GM21717 (cell line): ENCODE measurements around the gene CCDC107.
A peak's percentile ranks its signal among the peaks of the same experiment; 100 is the strongest.

Experiments
- ATAC-seq: cut with Tn5 transposase; IDR thresholded peaks from one replicate; pipeline ENCODE4 v1.9.1; 2021; ENCODE audit warnings: mild to moderate bottlenecking, moderate library complexity; ENCODE audit not compliant: unreplicated experiment

The CCDC107 gene

DNA sequence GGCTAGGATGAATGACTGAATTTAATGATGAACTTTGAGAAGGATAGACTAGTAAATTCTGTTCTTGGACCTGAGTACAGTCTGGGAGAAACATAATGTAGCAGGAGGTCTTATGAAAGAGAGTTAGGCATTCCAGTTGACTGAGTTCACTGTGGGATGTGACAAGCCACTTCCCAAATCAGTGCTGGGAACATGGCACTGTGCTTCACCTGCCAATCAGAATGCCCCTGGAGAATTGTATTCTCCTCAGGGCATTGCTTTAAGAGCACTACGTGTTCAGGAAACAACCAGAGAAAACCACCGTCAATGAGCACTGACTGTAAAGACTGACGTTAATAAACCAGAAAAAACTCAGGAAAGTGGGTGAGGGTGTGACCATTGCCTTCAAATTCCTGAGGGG is 1.2 kb downstream of the CCDC107 start:
- ATAC-seq = no peak

DNA sequence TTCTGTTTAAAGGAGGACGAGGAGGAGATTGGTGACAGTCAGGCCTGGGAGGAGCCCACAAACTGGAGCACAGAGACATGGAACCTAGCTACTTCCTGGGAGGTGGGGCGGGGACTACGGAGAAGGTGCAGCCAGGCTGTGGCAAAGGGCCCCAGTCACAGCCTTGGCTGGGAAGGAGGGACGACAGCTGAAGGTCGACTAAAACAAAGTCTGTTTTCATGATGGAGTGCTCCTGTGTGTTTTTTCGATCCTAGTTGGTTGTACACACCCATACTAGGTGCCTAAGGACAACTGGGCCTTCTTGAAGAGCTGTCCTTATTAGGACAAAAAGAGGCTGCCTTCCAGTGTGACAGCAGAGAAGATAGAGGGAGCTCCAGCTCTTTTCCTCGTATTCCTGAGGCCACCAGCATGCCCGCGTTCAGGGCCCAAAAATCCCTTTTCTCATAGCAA is 2.9 kb downstream of the CCDC107 start:
- ATAC-seq = no peak

GRCh38 chr9:35661756-35662350 is 3.8 kb downstream of the CCDC107 start:
- ATAC-seq = no peak

GRCh38 chr9:35662437-35662836 is 4.3 kb downstream of the CCDC107 start:
- ATAC-seq = no peak

GRCh38 chr9:35664531-35665470 is 6.7 kb downstream of the CCDC107 start, which contains the start of gene ARHGEF39:
TSS of gene ARHGEF39 (minus strand) at chr9:35665195. CDS start at chr9:35665169, 26 bp downstream.
- peak; percentile 68 for ATAC-seq

- ATAC-seq = no peak
These were observed 7.4 kb downstream of the CCDC107 start for GRCh38 chr9:35665471-35665818.

DNA sequence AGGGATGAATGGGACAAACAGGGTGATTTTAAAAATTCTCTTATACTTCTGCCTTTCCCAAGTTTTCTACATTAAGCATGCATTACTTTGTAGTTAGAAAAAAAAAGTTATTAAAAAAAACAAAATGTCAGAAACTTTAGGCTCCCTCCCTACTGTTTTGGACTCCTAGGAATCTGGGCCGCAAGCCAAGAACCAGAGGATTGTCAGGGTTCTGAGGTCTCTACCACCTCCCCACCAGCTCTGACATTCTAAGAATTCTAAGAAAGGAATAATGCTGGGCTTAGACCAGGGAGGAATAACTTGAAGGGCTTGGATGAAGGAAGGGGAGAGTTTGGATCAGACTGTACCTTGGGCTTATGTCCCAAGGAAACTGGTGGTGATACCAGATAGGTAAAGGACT is 8.0 kb downstream of the CCDC107 start:
- no peak for ATAC-seq

GRCh38 chr9:35666549-35666948 is 8.5 kb downstream of the CCDC107 start:
- no peak for ATAC-seq

DNA sequence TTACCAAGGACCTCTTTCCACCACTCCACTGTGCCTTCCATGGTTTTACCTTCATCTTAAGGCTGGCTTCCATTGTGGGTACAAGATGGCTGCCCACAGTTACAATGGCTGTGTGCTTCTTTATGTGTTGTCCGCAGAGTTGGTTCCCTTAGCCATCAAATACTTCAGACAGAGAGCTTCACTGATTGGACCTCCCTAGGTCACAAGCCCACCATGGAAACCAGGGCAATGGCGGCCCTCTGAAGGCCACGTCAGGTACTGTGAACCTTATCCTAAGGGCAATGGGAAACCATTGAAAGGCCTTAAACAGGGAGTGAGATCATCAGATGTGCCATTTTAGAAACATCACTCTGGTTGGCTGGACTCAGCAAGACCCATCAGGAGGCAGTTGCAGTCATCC is 9.8 kb downstream of the CCDC107 start:
- ATAC-seq = no peak

- ATAC-seq = no peak
These were observed 11.4 kb downstream of the CCDC107 start for GRCh38 chr9:35669331-35670145.

GRCh38 chr9:35673132-35674024 is 15.3 kb downstream of the CCDC107 start, which contains the start of gene CA9:
TSS of gene CA9 (plus strand) at chr9:35673928. CDS start at chr9:35673960, 32 bp downstream.
- ATAC-seq = no peak

DNA sequence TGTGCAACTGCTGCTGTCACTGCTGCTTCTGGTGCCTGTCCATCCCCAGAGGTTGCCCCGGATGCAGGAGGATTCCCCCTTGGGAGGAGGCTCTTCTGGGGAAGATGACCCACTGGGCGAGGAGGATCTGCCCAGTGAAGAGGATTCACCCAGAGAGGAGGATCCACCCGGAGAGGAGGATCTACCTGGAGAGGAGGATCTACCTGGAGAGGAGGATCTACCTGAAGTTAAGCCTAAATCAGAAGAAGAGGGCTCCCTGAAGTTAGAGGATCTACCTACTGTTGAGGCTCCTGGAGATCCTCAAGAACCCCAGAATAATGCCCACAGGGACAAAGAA is 15.9 kb downstream of the CCDC107 start:
- ATAC-seq = no peak

GRCh38 chr9:35675204-35675603 is 17.1 kb downstream of the CCDC107 start:
- no peak for ATAC-seq

- no peak for ATAC-seq
These were observed 17.8 kb downstream of the CCDC107 start for GRCh38 chr9:35675732-35676392.

GRCh38 chr9:35679091-35679490 is 21.0 kb downstream of the CCDC107 start:
- no peak for ATAC-seq

DNA sequence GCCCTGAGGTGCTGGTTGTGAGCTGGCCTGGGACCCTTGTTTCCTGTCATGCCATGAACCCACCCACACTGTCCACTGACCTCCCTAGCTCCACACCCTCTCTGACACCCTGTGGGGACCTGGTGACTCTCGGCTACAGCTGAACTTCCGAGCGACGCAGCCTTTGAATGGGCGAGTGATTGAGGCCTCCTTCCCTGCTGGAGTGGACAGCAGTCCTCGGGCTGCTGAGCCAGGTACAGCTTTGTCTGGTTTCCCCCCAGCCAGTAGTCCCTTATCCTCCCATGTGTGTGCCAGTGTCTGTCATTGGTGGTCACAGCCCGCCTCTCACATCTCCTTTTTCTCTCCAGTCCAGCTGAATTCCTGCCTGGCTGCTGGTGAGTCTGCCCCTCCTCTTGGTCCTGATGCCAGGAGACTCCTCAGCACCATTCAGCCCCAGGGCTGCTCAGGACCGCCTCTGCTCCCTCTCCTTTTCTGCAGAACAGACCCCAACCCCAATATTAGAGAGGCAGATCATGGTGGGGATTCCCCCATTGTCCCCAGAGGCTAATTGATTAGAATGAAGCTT is 21.8 kb downstream of the CCDC107 start:
- no peak for ATAC-seq

- ATAC-seq = no peak
These were observed 22.4 kb downstream of the CCDC107 start for GRCh38 chr9:35680331-35681105.

DNA sequence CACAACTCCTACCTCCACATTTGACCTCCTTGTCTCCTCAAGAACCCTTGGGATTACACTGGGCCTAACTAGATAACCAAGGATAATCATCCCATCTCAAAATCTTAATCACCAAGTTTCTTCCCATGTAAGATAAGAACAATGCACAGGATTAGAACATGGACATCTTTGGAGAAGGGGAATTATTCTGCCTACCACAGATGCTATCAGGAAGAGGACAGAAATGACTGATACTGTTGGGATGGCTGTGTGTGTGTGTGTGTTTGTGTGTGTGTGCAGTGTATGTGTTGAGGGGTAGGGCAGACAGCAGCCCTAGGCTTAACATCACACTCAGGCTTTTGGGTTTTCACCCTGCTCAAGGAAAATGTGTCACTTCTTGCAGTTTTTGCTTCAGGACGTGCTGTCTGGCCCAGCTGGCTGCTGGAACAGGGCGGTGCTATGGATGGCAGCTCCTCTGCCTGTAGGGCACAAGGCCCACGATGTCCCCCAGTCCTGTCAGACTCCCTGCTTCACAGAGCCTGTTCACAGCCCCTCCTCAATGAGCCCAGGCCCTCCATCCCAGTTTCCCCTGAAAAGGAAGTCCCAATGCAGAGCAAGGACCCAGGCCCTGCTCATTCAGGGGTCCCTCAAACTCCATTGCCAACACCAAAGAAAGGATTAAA is 23.4 kb downstream of the CCDC107 start:
- ATAC-seq = no peak
